OCI-M1 (cell line): Measurements from ENCODE around the gene PLB1.

ENCODE experiments used
- DNase-seq: peaks from one replicate; lab custom pipeline; 2025; lab: John Stamatoyannopoulos, UW

Gene PLB1

DNA sequence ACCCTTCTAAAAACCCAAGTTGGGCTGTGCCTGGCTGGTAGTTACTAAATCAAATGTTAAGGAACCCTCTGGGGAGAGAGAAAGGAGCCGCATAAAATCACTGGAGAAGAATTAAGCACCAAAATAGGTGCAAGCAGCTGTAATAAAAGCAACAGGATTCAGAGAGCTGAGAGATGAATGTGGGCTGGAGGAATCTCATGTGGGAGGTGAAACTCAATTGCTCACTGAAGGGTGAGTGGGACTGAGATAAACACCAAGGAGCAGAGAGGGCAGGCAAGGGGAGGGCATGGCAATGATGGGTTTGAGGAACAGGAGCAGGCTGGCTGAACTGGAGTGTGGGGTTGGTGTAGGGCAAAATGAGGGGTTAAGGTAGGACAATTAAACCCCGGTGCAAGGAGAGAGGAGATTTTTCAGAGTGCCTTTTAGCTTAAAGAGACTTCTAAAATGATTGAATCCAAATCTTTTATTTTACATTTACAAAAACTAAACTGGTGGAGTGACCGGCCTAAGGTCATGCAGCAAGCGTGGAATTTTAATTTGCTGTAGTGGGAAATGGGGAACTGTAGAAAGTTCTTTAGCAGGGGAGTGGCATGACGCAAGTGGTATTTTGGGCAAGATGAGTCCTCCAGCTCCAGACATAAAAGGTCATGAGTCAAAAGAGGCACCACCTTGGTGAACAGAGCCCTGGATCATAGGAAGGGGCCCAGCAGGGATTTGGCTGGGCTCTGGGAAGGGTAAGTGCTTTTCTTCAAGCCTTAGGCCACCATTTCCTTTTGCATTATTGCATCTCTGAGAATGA is 10.5 kb downstream of the PLB1 start:
- no peak for DNase-seq

DNA sequence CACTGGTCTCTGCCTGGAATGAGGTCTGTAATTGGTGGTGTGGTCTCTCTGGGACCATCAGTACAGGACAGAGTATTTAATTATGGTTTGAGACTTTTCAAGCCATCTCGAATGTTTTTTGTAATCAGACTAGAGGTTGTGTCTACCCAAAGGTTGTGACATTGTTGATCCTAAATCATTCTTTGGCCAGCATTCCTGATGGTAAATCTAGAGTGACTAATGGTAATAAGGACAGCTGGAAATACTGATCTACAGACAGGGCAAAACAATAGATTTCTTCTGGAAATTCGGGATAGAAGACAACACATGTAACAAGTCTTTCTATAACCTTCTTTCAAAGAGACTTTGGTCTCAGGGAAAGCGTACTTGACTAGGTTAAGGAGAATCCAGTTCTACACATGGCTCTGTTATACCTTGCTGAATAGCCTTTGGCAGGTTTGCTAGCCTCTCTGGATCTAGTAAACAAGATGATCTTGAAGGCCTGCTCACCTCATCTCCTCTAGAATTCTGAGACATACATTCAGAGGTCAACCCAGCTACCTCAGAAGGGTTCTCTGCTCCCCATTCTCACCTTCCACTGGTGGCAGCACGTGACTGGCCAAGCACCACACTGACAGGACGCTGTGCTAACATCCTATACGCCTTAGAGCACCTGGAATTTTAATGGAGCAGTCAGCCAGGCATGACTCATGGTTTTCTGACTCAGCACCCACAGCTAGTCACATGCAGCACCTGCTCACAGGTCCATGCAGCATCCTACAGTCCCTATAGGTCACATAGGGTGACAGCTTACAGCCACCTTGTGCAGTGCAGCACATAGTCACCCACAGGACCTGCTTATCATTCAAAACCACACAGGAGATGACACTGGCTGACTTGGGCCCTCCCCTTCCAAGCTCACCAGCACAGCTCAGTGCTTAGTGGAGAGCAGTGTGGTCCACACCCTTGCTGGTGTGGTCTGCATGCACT is 12.2 kb downstream of the PLB1 start:
- DNase-seq, result peak; percentile 15

DNA sequence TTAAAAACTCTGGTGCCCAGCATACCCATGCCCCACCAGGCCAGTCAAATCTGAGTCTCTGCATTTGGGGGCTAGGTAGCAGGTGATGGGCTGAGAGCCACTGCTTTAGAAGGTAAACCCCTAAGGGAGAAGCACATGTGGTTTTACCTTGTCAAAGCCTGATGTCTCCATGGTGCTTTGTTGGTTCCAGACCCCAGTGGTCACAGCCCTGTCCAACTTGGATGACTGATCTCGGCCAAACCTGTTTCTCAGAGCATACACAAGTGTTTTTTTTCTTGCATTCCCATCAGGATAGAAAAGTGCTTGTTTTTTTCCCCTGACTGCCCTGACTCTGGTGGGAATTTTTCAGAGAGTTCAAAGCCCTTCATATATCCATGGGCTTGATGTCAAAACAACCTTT is 13.5 kb downstream of the PLB1 start:
- no peak for DNase-seq

DNA sequence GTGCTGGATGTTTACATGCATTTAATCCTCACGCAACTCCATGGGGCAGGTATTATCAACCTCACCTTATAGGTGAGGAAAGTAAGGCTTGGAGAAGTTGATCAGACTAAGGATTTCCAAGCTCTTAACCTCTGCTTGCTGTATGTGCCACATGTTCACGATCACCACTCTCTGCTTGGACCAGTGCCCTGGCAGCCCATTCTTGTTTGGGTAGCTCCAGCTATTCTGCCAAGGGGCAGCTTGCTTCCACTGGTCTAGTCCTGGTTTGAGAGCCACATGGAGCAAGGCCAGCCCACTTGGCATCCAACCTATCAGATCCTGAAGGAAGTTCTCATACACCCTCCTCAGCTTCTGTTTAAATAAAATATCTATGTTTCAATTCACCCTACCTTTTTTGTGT is 14.3 kb downstream of the PLB1 start:
- DNase-seq, result no peak

DNA sequence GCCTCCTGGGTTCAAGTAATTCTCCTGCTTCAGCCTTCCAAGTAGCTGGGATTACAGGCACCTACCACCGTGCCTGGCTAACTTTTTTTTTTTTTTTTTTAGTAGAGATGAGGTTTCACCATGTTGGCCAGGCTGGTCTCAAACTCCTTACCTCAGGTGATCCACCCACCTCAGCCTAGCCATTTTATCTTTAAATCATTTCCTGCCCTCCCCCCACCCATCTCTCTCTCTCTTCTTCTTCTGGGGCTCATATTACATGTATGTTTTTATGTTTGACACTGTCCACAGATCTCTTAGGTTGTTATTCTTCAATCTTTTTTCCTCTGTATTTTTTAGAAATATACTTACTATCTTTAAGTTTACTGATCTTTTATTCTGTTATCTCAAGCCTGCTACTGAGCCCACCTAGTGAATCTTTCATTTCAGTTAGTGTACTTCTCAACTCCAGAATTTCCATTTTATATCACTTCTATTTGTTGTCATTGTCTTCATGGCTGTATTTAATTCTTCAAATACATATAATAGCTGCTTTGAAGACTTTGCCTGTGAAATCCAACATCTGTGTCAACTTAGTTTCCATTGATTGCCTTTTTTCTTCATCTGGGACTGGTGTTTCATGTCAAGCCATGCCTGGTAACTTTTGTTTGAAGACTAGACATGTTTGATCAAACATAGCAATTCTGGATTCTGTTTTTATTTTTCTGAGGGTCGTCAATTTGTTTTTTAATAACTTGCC is 16.2 kb downstream of the PLB1 start:
- no peak for DNase-seq

DNA sequence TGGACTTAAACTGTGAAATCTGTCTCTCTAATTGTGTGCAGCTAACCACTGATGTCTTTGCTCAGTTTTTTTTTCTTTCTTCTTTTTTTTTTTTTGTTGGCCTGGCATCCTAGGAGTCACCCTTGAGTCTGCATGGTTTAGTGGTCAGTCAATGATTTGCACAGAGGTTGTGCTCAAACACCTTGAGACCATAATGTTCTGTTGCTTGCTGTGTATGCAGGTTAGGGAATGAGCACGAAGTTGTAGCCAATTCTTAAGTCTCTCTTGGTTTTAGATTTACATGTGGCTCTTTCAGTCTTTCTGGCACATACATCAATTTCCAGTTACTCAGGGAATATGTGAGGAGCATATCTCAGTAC is 16.7 kb downstream of the PLB1 start:
- no peak for DNase-seq

DNA sequence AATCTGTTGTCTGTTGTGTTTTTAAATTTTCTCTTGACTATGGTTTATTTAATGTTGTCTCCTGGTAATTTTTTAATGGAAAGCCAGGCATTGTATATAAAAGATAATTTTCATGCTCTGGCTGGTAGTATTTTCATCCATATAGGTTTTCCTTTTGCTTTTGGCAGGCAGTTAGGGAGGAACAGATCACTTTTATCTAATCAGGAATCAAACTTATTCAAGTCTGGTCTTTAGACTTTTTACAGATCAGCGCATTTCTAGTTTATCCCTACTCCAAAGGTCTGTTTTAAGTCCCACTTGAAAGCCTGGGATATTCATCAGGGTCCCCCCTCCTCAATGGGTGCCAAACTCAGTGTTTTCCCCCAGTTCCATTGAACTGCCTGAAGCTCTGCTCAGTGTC is 17.2 kb downstream of the PLB1 start:
- DNase-seq, result no peak

DNA sequence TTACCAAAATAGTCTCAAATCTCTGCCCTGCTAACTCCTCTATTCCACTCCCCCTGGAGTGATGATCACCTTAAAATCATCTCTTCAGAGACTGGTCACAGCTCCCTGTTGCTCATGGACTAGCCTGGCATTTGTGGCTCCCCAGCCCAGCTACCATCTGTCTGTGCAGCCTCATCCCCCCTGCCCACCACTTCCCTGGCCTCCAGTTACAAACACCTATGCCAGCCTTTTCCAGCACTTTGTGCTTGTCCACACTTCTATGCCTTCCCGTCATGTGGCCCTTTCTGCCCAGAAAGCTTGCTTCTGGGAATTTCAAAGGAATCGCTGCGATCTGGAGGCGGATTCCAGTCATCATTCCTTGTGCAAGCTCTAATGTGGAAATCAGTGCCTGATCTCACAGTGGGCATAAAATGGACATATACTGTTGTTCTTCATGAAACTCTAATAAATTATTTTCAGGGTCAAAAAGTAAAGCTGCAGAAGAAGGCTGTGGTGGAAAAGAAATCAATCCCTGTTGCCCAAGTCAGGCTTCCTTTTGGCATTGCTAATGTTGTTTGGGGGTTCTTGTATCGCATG is 19.4 kb downstream of the PLB1 start:
- DNase-seq, result no peak

DNA sequence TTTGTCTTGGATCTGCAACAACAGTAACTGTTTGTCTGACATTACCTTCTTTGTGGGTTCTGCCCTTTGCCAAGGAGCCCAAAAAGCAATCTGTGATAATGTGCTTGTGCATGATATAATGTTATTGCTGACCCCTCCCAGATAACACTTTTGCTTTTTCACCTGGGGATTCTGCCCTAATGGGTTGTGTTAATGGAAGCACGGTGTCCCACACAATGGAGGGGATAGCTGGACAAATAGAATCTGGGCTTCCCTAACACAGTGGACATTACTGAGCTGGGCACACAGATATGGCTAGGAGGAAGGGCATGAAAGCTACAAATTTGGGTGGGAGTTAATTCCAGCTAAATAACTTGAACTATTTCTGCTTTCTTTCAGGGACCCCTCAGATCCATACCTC is 20.6 kb downstream of the PLB1 start:
- no peak for DNase-seq

DNA sequence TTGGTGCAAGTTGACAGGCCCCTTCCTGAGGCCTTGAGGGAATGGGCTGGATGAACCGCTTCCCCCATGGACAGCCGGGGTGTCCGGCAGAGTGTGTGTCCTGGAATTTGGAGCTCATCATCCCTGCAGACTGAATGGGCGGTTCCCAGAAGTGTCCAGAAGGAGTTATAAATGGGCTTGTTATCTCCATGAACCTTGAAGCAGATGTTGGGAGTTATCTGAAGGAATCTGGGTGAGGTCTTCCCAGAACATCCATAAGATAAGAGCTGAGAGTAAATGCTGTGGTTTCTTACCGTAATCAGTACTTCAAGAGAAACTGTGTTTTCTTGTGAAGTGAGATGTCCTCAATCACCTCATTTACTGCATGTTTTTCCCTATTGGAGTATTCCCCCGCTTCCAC is 21.1 kb downstream of the PLB1 start:
- DNase-seq, result peak; percentile 47

DNA sequence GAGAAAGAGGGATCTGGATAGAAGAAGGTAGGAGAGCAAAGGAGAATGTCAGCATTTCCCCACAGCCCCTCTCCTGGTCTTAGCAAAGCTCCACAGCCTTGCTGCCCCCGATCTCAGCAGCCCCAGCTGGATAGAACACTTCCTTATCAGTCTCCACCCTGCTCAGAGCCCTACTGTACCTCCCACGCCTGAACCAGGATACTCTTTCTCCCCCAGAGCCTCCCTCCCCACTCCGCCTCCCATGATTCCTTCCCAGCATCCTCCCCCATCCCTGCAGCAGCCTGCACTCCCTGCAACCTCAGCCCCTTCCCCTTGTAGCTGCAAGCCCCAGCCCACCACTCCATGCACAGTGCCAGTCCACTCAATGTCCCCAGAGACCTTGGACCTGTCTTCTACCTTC is 25.8 kb downstream of the PLB1 start:
- peak; percentile 71 for DNase-seq

DNA sequence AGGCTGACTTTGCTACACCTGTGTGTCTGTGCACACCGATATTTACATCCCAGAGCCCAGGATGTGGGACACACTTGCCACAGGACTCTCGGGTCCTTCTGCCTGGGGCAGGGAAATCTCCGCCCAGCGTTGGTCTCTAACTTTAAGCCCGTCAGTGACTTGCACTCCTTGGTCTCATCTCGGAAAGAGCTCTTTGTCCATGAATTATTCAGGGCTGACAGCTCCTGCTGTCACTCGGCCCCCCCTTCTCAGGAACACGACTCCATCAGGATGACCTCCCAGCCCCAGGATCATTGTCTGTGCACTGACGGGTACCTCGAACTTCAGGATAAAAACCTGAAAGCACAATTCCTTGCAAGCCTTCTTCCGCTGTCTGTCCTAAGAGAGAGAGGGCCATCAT is 26.6 kb downstream of the PLB1 start:
- no peak for DNase-seq

DNA sequence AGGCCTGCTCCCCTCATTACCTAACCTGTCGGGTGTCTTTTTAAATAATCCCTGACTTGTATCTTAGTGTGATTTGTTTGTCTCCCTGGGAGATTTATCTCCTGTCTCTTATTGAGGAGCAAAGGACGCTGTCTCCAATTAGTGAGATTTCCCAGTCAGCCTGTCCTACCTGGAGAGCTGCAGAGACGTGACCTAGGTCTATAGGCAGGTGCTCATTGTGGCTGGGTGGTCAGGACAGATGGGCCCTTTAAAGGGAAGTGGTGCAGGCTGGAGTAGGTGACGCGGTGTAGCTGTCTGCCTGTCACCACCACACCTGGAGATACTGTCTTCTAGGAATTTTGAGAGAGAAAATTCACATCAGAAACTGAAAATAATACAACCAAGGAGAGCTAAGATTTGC is 28.0 kb downstream of the PLB1 start:
- DNase-seq, result no peak

DNA sequence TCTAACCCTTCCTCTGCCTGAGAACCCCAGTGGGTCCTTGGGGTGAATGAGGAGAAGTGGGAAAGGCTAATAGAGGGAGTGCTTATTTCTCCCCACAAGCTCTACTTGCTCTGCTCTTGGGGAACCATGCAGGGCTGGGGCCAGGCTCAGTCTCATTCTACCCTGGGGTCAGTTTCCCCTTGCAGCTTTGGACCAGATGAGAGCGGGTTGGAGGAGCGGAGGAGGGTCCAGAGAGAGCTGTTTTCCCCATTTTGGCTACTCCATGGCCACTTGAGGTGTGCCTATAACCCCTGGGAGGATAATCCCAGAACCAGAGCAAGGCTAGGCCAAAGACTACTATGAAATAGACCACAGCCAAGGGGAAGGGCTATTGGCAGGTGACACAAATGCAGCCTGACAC is 29.6 kb downstream of the PLB1 start:
- DNase-seq, result no peak

DNA sequence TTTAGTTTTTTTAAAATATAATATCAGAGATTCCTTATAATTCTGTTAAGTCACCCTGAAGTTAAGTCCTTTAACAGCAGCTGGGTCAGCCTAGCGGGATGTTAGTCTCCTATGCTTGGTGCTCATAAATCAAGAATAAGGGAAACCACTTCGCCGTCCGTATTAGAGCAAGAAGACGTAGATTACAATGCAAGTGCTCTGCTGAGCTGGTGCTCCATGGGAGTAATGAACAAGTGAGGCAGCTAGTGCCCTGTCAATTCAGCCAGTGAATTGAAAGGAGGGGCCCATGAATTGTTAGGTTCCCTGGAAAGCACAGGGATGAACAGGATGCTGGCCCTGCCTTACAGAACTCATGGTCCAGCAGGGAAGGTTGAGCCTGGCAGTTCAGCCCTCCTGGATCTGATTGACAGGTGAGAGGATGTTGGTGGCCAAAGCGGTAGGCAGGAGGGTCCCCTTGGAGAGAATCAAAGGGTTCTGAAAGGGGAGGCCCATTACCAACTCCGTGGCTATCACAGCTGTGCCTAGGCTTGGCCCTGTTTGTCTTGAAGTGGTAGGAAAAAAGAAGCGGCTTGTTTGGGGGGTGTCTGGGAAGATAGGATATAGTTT is 30.8 kb downstream of the PLB1 start:
- no peak for DNase-seq

DNA sequence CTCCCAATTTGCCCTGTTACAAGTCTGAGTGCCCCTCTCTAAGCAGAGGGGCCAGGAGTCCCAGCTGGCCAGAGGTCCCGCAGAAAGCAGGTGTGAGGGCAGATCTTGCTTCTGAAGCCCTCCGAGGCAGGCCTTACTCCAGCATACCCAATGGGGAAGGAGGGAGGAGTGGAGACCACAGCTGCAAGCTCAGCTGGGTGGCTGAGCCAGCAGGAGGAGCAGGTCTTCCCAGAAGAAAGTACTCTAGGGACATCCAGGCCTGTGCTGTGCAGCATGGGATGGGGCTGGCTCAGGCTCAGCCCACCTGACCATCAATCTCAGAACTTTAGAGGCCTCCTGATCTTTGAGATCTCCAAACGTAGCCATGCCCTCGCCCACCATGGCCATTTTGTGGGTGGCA is 31.3 kb downstream of the PLB1 start:
- DNase-seq, result no peak

DNA sequence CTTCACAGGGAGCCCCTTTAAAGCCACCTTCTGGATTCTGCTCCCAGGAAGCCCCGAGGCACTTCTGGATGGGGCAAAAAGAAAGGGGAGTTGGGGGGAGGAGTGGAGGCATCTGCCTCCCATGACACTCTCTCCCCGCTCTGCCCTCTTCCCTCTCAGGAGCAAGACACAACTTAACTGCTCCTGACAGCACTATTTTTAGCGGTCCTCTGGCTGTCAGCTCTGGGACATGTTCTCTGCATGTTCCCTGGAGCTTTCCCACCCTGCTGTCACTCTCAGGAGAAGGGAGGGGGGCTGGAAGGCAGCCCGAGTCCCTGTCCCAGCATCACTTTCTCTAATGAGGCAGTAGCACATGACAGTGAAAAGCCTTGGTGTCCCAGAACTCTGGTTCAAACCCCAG is 32.3 kb downstream of the PLB1 start:
- DNase-seq, result no peak

DNA sequence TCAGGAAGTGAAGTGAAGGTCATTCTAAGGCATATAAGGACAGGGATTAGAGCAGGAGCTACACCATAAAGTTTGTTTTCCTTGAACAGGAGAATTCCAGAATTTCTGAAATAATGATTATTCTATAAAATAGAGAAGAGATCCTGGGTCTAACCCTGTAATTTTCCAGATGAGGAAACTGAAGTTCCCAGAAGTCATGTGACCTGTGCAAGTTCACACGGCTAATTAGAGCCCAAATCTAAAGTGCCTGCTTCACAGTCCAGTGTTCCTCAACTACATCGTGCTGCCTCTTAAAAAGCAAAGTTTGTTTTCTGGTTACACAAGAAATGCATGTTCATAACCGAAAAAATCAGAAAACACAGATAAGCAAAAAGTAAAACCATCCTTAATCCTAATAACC is 34.9 kb downstream of the PLB1 start:
- DNase-seq, result peak; percentile 30

DNA sequence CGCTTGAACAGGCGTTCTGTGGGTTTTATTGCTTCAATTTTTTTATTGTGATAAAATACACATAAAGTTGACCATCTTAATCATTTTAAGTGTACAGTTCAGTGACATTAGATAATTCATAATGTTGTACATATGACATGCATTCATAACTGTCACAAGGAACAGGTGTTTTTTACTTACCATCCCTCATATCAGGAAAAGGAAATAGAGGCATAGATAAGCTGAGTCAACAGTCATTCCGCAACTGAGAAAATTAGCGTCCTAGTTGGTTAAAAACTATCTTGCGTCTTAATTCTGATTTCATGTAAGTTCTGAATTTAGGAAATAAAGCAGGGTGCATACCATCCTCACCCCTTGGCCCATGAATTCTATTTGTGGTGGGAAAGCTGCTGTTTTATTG is 36.5 kb downstream of the PLB1 start:
- no peak for DNase-seq

DNA sequence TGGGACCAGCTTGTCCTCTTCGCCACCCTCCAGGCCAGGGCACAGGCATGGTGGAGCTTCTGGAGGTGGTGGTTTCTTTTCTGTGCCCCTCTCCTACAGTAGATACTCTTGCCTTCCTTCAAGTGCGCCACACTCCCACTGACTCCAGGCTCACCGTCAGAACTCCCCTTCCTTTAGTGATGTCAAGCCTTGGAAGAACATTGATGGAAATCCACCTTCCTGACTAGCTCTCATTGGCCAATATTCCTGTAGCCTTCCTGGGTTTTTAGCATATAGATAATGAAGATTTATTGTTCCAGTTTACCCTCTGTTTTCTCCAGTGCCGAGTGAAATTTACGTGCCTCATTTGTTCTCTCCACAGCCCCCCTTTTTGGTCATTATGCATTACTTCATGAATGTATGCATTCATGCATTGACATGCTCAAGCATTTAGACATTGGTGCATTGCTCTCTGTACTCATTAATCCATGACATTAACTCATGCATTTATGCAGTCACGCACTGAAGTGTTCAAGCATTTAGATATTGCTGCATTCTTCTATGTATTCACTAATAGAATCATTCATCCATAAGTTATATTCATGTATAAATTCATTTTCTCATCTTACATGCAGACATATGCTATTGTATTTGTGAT is 37.3 kb downstream of the PLB1 start:
- DNase-seq, result no peak

DNA sequence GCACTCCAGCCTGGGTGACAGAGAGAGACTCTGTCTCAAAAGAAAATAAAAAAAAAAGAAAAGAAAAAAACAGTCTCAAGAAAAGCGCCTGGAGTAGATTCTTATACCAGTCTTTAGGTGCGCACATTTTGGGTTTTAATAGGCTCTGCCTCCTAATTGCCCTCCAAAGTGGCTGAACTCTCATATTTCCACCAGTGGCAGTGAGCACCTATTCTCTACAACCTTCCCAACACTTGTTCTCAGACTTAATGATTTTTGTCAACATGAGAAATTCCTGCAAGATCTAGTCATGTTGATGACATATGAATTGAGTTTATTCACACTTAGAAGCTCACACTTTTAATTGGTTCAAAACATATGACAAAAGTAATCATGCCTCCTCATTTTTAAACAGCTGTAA is 39.0 kb downstream of the PLB1 start:
- no peak for DNase-seq
